Parietal lobe (tissue), 1 donor: ENCODE data around the gene TNRC18. TPM values are rescaled to one million over a fixed set of nuclear protein-coding genes. Genes with fewer than 3 reads are reported as not detected.

Experiments
- total RNA-seq: library from RNA; depleted of rRNA; stranded (reverse); fragments of >200 nt; gene quantifications from one replicate; pipeline ENCODE4 v1.2.3, GENCODE V29; 2014

TNRC18 gene, protein sequence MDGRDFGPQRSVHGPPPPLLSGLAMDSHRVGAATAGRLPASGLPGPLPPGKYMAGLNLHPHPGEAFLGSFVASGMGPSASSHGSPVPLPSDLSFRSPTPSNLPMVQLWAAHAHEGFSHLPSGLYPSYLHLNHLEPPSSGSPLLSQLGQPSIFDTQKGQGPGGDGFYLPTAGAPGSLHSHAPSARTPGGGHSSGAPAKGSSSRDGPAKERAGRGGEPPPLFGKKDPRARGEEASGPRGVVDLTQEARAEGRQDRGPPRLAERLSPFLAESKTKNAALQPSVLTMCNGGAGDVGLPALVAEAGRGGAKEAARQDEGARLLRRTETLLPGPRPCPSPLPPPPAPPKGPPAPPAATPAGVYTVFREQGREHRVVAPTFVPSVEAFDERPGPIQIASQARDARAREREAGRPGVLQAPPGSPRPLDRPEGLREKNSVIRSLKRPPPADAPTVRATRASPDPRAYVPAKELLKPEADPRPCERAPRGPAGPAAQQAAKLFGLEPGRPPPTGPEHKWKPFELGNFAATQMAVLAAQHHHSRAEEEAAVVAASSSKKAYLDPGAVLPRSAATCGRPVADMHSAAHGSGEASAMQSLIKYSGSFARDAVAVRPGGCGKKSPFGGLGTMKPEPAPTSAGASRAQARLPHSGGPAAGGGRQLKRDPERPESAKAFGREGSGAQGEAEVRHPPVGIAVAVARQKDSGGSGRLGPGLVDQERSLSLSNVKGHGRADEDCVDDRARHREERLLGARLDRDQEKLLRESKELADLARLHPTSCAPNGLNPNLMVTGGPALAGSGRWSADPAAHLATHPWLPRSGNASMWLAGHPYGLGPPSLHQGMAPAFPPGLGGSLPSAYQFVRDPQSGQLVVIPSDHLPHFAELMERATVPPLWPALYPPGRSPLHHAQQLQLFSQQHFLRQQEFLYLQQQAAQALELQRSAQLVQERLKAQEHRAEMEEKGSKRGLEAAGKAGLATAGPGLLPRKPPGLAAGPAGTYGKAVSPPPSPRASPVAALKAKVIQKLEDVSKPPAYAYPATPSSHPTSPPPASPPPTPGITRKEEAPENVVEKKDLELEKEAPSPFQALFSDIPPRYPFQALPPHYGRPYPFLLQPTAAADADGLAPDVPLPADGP (N-terminal part only)
- 119 TPM for total RNA-seq

GRCh38 chr7:5423306-5423975 is at the start of gene TNRC18:
TNRC18 (minus strand) TSS chr7:5423834; CDS start chr7:5421246, 2,588 bp downstream.

GRCh38 chr7:5282543-5283316 is 140.9 kb downstream of the TNRC18 start, which contains the start of gene SLC29A4:
SLC29A4 (plus strand) TSS chr7:5282943; CDS start chr7:5287817, 4,874 bp downstream.

Other genes with a start within 250 kb of the TNRC18 start
- 46.3 TPM for gene WIPI2, start 233.6 kb downstream of the TNRC18 start, total RNA-seq
- 24.4 TPM for gene SLC29A4, start 140.9 kb downstream of the TNRC18 start, total RNA-seq
- 8.1 TPM for gene FBXL18, start 90.0 kb upstream of the TNRC18 start, total RNA-seq
- 1,712 TPM for gene ACTB, start 106.8 kb upstream of the TNRC18 start, total RNA-seq
- gene FSCN1, start 169.0 kb upstream of the TNRC18 start, total RNA-seq, result 213 TPM